HepG2 (cell line): ENCODE data around the gene FPGS. TPM values are rescaled to one million over a fixed set of nuclear protein-coding genes. Genes with fewer than 3 reads are reported as not detected.

Experiments
- AGO2 ChIP-seq: fragments of 200-400 bp; formaldehyde crosslinking; optimal IDR thresholded peaks from 2 replicates; pipeline ENCODE3; 2017; ENCODE audit warnings: mild to moderate bottlenecking, low read depth, low read length, moderate library complexity
- HOXA5 ChIP-seq: sonication (generic); formaldehyde crosslinking; IDR thresholded peaks from 2 replicates; pipeline ENCODE4 v1.4.0; 2020; ENCODE audit warnings: missing genetic modification reagents
- ISL2 ChIP-seq: sonication (generic); formaldehyde crosslinking; IDR thresholded peaks from 2 replicates; pipeline ENCODE4 v1.5.0; 2020; ENCODE audit warnings: missing genetic modification reagents
- KAT2B ChIP-seq: fragments of 150-350 bp; IDR thresholded peaks from 2 replicates; pipeline ENCODE4 v1.6.1; 2014; ENCODE audit warnings: low read depth, low read length, borderline replicate concordance
- PAX8 ChIP-seq: sonication (generic); formaldehyde crosslinking; IDR thresholded peaks from 2 replicates; pipeline ENCODE4 v1.8.0; 2022; ENCODE audit warnings: mild to moderate bottlenecking, missing genetic modification reagents, borderline replicate concordance
- STAG1 ChIP-seq: sonication (generic); formaldehyde crosslinking; IDR thresholded peaks from 2 replicates; pipeline ENCODE4 v1.4.0; 2020; ENCODE audit warnings: missing genetic modification reagents
- STAT5B ChIP-seq: sonication (generic); formaldehyde crosslinking; IDR thresholded peaks from 2 replicates; pipeline ENCODE4 v1.4.0; 2020; ENCODE audit warnings: missing genetic modification reagents
- TBX3 ChIP-seq: fragments of 450-650 bp; IDR thresholded peaks from 2 replicates; pipeline ENCODE4 v1.6.1; 2017; ENCODE audit warnings: antibody characterized with exemption, mild to moderate bottlenecking, inconsistent platforms, borderline replicate concordance
- THAP11 ChIP-seq: IDR thresholded peaks from 2 replicates; pipeline ENCODE4 v1.6.1; 2016; ENCODE audit warnings: missing biosample characterization, missing genetic modification reagents
- YY1 ChIP-seq: IDR thresholded peaks from 2 replicates; pipeline ENCODE4 v1.6.1; 2011; ENCODE audit warnings: low read length, low read depth, moderate library complexity, mild to moderate bottlenecking; ENCODE audit not compliant: insufficient read depth, insufficient replicate concordance
- ZBTB3 ChIP-seq: sonication (generic); formaldehyde crosslinking; IDR thresholded peaks from 2 replicates; pipeline ENCODE4 v1.4.0; 2020; ENCODE audit warnings: low read depth, mild to moderate bottlenecking, moderate library complexity, missing genetic modification reagents, borderline replicate concordance
- ZNF143 ChIP-seq: sonication (generic); formaldehyde crosslinking; IDR thresholded peaks from 2 replicates; pipeline ENCODE4 v1.4.0; 2020; ENCODE audit warnings: missing genetic modification reagents
- ZNF317 ChIP-seq: sonication (generic); formaldehyde crosslinking; IDR thresholded peaks from 2 replicates; pipeline ENCODE4 v1.5.0; 2020; ENCODE audit warnings: mild to moderate bottlenecking, missing genetic modification reagents
- ZNF597 ChIP-seq: sonication (generic); formaldehyde crosslinking; IDR thresholded peaks from 2 replicates; pipeline ENCODE4 v1.5.0; 2020; ENCODE audit warnings: missing genetic modification reagents
- ZNF704 ChIP-seq: sonication (generic); formaldehyde crosslinking; IDR thresholded peaks from 2 replicates; pipeline ENCODE4 v1.8.1; 2023; ENCODE audit warnings: mild to moderate bottlenecking, inconsistent platforms, moderate library complexity, missing genetic modification reagents, borderline replicate concordance
- polyA plus RNA-seq, 8 experiments: library from polyadenylated mRNA; depleted of rRNA in 3 of 8; stranded (reverse) in 7 of 8; unstranded in 1 of 8; fragments of >200 nt; fragmentation: Illumina TruSeq in 4 of 8; extraction: Trizol in 4 of 8; gene quantifications; 2 replicates each; pipeline versions ENCODE4 v1.2.1 to v1.2.3, GENCODE V29; 2011 to 2016; ENCODE audit warnings: low read depth in 4 of 8, missing spikeins in 1 of 8, mixed read lengths in 1 of 8; ENCODE audit not compliant: insufficient read depth in 1 of 8
- total RNA-seq, 5 experiments: library from RNA; depleted of rRNA; stranded (reverse); fragments of >200 nt; fragmentation: Illumina TruSeq; extraction: Trizol; gene quantifications; 2 replicates each; pipeline ENCODE4 v1.2.3, GENCODE V29; 2016; ENCODE audit warnings: low read depth in 1 of 5
- TF ChIP-seq, protein P1 (sequence below): sonication (generic); formaldehyde crosslinking; conservative IDR thresholded peaks from 2 replicates; pipeline ENCODE4 v1.8.0; 2022; ENCODE audit warnings: mild to moderate bottlenecking, moderate library complexity, missing genetic modification reagents
- TF ChIP-seq, protein P2 (sequence below): sonication (generic); formaldehyde crosslinking; IDR thresholded peaks from 2 replicates; pipeline ENCODE4 v1.9.0; 2022; ENCODE audit warnings: missing genetic modification reagents, mild to moderate bottlenecking, borderline replicate concordance
- TF ChIP-seq, protein P3 (sequence below): sonication (generic); formaldehyde crosslinking; conservative IDR thresholded peaks from 2 replicates; pipeline ENCODE4 v1.8.0; 2022; ENCODE audit warnings: missing genetic modification reagents

FPGS gene
- total and polyA plus RNA-seq, 2 of the 13 experiments (the other 11 are each of a cell fraction or from before 2014, with no cell fraction given), result 35.6 to 36.8 TPM

GRCh38 chr9:127802576-127803443 lies at the start of gene FPGS (continued):
- TF ChIP-seq YY1 (peak; percentile 66), HOXA5 (CRISPR knock-in tag) (no peak; the same call in 1 of the 2 replicates), ZBTB3 (CRISPR knock-in tag) (0 out of 2 replicates have a peak, but pooled peaks have one; percentile 36), ZNF143 (peak; percentile 80), ZNF317 (CRISPR knock-in tag) (0 out of 2 replicates have a peak, but pooled peaks have one; percentile 47), KAT2B (no peak), THAP11 (CRISPR knock-in tag) (peak; percentile 85), ISL2 (CRISPR knock-in tag) (0 out of 2 replicates have a peak, but pooled peaks have one; percentile 3), PAX8 (CRISPR knock-in tag) (peak; percentile 94; the same call in 1 of the 2 replicates), ZNF597 (CRISPR knock-in tag) (no peak), STAT5B (CRISPR knock-in tag) (peak; percentile 72; the same call in 1 of the 2 replicates), STAG1 (CRISPR knock-in tag) (no peak), ZNF704 (CRISPR knock-in tag) (no peak), TBX3 (no peak), AGO2 (peak; percentile 69)
- TF ChIP-seq, protein P1, sequence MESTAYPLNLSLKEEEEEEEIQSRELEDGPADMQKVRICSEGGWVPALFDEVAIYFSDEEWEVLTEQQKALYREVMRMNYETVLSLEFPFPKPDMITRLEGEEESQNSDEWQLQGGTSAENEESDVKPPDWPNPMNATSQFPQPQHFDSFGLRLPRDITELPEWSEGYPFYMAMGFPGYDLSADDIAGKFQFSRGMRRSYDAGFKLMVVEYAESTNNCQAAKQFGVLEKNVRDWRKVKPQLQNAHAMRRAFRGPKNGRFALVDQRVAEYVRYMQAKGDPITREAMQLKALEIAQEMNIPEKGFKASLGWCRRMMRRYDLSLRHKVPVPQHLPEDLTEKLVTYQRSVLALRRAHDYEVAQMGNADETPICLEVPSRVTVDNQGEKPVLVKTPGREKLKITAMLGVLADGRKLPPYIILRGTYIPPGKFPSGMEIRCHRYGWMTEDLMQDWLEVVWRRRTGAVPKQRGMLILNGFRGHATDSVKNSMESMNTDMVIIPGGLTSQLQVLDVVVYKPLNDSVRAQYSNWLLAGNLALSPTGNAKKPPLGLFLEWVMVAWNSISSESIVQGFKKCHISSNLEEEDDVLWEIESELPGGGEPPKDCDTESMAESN (CRISPR knock-in tag), result peak; percentile 79
- TF ChIP-seq, protein P2, sequence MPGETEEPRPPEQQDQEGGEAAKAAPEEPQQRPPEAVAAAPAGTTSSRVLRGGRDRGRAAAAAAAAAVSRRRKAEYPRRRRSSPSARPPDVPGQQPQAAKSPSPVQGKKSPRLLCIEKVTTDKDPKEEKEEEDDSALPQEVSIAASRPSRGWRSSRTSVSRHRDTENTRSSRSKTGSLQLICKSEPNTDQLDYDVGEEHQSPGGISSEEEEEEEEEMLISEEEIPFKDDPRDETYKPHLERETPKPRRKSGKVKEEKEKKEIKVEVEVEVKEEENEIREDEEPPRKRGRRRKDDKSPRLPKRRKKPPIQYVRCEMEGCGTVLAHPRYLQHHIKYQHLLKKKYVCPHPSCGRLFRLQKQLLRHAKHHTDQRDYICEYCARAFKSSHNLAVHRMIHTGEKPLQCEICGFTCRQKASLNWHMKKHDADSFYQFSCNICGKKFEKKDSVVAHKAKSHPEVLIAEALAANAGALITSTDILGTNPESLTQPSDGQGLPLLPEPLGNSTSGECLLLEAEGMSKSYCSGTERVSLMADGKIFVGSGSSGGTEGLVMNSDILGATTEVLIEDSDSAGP (CRISPR knock-in tag), result no peak; the same call in 1 of the 2 replicates
- TF ChIP-seq, protein P3, sequence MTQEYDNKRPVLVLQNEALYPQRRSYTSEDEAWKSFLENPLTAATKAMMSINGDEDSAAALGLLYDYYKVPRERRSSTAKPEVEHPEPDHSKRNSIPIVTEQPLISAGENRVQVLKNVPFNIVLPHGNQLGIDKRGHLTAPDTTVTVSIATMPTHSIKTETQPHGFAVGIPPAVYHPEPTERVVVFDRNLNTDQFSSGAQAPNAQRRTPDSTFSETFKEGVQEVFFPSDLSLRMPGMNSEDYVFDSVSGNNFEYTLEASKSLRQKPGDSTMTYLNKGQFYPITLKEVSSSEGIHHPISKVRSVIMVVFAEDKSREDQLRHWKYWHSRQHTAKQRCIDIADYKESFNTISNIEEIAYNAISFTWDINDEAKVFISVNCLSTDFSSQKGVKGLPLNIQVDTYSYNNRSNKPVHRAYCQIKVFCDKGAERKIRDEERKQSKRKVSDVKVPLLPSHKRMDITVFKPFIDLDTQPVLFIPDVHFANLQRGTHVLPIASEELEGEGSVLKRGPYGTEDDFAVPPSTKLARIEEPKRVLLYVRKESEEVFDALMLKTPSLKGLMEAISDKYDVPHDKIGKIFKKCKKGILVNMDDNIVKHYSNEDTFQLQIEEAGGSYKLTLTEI (CRISPR knock-in tag), result no peak
